Keratinocyte (primary cell): ENCODE results near the gene PSMF1. TPM values are rescaled to one million over a fixed set of nuclear protein-coding genes. Genes with fewer than 3 reads are reported as not detected.

ENCODE experiments used
- DNase-seq: peaks from one replicate; pipeline ENCODE4 v3.0.0-alpha.2; 2011; ENCODE audit warnings: low read depth, missing footprints, low spot score
- FAIRE-seq: peaks from 2 replicates; lab custom pipeline; 2011; peaks lifted over from hg19 to GRCh38; lab: Jason Lieb, UNC
- H2AFZ ChIP-seq: 2 replicates; pipeline ENCODE4 v1.6.0; 2012; ENCODE audit warnings: low read length, control low read depth, inconsistent platforms; ENCODE audit not compliant: control insufficient read depth
- H3K27ac ChIP-seq: 2 replicates; pipeline ENCODE4 v1.5.1; 2011; ENCODE audit warnings: low read length; ENCODE audit not compliant: control insufficient read depth, insufficient read depth
- H3K27me3 ChIP-seq: 3 replicates; pipeline ENCODE4 v1.6.0; 2011; ENCODE audit warnings: low read length; ENCODE audit not compliant: control insufficient read depth, insufficient read depth; ENCODE audit errors: extremely low read depth
- H3K36me3 ChIP-seq, 2 experiments: 2 replicates in 1 of 2; 3 replicates in 1 of 2; pipeline ENCODE4 v1.5.1; 2011; ENCODE audit warnings: low read length in 2 of 2, mild to moderate bottlenecking in 1 of 2; ENCODE audit not compliant: control insufficient read depth in 2 of 2, insufficient read depth in 2 of 2; ENCODE audit errors: extremely low read depth in 1 of 2
- H3K4me1 ChIP-seq: 3 replicates; pipeline ENCODE4 v1.5.1; 2011; ENCODE audit warnings: low read length; ENCODE audit not compliant: control insufficient read depth, insufficient read depth; ENCODE audit errors: extremely low read depth
- H3K4me2 ChIP-seq: 3 replicates; pipeline ENCODE4 v1.6.0; 2011; ENCODE audit warnings: low read depth, low read length; ENCODE audit not compliant: control insufficient read depth, insufficient read depth; ENCODE audit errors: extremely low read depth
- H3K4me3 ChIP-seq, 3 experiments: fragments of 200-600 bp in 1 of 3; sonication (generic) in 1 of 3; 2 replicates in 2 of 3; 3 replicates in 1 of 3; pipeline ENCODE4 v1.5.1; 2011 to 2016; ENCODE audit warnings: low read length in 3 of 3, mild to moderate bottlenecking in 3 of 3, control low read depth in 2 of 3, inconsistent platforms in 1 of 3, low read depth in 1 of 3, mixed read lengths in 1 of 3, mixed run types in 1 of 3, moderate library complexity in 1 of 3; ENCODE audit not compliant: control insufficient read depth in 2 of 3, insufficient read depth in 2 of 3; ENCODE audit errors: extremely low read depth in 1 of 3
- H3K79me2 ChIP-seq: 2 replicates; pipeline ENCODE4 v1.6.0; 2012; ENCODE audit warnings: low read length; ENCODE audit not compliant: control insufficient read depth, insufficient read depth
- H3K9ac ChIP-seq: 3 replicates; pipeline ENCODE4 v1.6.0; 2011; ENCODE audit warnings: low read length; ENCODE audit not compliant: control insufficient read depth, insufficient read depth; ENCODE audit errors: extremely low read depth
- H3K9me1 ChIP-seq: 3 replicates; pipeline ENCODE4 v1.6.0; 2011; ENCODE audit warnings: low read length; ENCODE audit not compliant: control insufficient read depth, insufficient read depth; ENCODE audit errors: extremely low read depth
- H3K9me3 ChIP-seq: 2 replicates; pipeline ENCODE4 v1.5.1; 2012; ENCODE audit warnings: low read depth, low read length; ENCODE audit not compliant: control insufficient read depth
- H4K20me1 ChIP-seq: 3 replicates; pipeline ENCODE4 v1.6.0; 2011; ENCODE audit warnings: low read length; ENCODE audit not compliant: control insufficient read depth, insufficient read depth; ENCODE audit errors: extremely low read depth
- CTCF ChIP-seq, 3 experiments: IDR thresholded peaks in 1 of 3; conservative IDR thresholded peaks in 1 of 3; optimal IDR thresholded peaks in 1 of 3; 2 replicates in 2 of 3; 3 replicates in 1 of 3; pipeline versions ENCODE3 to v1.5.1; 2011; ENCODE audit warnings: low read length in 3 of 3, mild to moderate bottlenecking in 3 of 3, moderate library complexity in 2 of 3, control low read depth in 1 of 3, inconsistent platforms in 1 of 3; ENCODE audit not compliant: insufficient read depth in 2 of 3; ENCODE audit errors: extremely low read depth in 1 of 3
- EZH2 ChIP-seq: IDR thresholded peaks from one replicate; pipeline ENCODE4 v1.6.1; 2012; ENCODE audit warnings: inconsistent platforms, mild to moderate bottlenecking, low read length, moderate library complexity
- dilution Hi-C: fragments of 300-500 bp; cut with MboI; formaldehyde crosslinking; loops from one replicate; pipeline ENCODE4 v1.7.0; 2020; ENCODE audit warnings: low sequenced_read_pairs; ENCODE audit not compliant: extremely low pct_ligation_motif_present
- polyA plus RNA-seq, 5 experiments: library from polyadenylated mRNA; depleted of rRNA in 3 of 5; stranded (reverse) in 3 of 5; stranded (forward) in 1 of 5; unstranded in 1 of 5; fragments of >200 nt; gene quantifications; 1 replicate in 1 of 5; 2 replicates in 3 of 5; 3 replicates in 1 of 5; pipeline versions ENCODE4 v1.2.1 to v1.2.3, GENCODE V29; 2011 to 2012; ENCODE audit warnings: missing spikeins in 2 of 5, low read depth in 1 of 5, low replicate concordance in 1 of 5

Gene PSMF1
- polyA plus RNA-seq, 1 donor (not counting 4 experiments of a cell fraction or from before 2014, with no cell fraction given), result 58.5 TPM

- Histone ChIP-seq H3K79me2 (no peaks in the 10 kb centered on the region), H4K20me1 (peaks cover 3% of the 10 kb centered on the region), H3K4me1 (no peaks in the 10 kb centered on the region), H3K27me3 (no peaks in the 10 kb centered on the region), H3K9ac (no peak overlapping the region), H3K9me3 (no peaks in the 10 kb centered on the region), H3K4me2 (no peak overlapping the region), H3K27ac (no peak overlapping the region), H3K9me1 (peaks cover 3% of the 10 kb centered on the region), H3K36me3 (peaks cover 34 to 41% of the 10 kb centered on the region in 2 experiments), H2AFZ (no peak overlapping the region), H3K4me3 (no peak overlapping the region)
- no peak for TF ChIP-seq CTCF (optimal IDR thresholded peaks at IDR 0.05 in 1 of 3, IDR thresholded peaks at IDR 0.05 in 1 of 3, conservative IDR thresholded peaks at IDR 0.05 in 1 of 3; ENCODE audit: extremely low read depth in 1 of 3, insufficient read depth in 2 of 3, low read length in 3 of 3)
- TF ChIP-seq EZH2, result no peak
- DNase-seq, result no peak
- no peak for FAIRE-seq
- dilution Hi-C loops, result no loop called here
Observed at GRCh38 chr20:1166948-1167720, 48.7 kb downstream of the PSMF1 start.

DNA sequence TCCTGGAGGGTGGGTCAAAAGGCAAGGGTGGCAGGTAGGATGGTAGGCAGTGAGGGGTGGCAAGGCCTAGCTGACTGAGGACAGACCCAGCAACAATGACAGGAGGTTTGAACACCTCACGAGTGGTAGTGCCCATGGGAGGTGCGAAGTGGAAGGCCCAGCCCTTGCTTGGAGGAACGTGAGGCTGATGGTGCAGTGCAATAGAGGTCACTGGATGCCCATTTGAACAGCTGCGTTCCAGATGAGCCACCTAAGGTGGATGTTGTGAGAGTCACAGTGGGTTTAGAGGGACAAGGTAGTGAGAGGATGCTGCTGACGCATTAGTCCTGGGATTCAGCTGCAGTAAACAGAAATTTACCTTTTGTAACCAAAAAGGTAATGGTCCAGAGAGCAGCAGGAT, 50.8 kb downstream of the PSMF1 start:
- Histone ChIP-seq H3K36me3 (peaks cover 26 to 31% of the 10 kb centered on the region in 2 experiments), H3K4me1 (no peaks in the 10 kb centered on the region), H4K20me1 (peaks cover 3% of the 10 kb centered on the region), H3K79me2 (no peaks in the 10 kb centered on the region), H3K9ac (no peak overlapping the region), H2AFZ (no peak overlapping the region), H3K4me3 (no peak overlapping the region), H3K27ac (no peak overlapping the region), H3K9me3 (no peaks in the 10 kb centered on the region), H3K4me2 (no peak overlapping the region), H3K9me1 (peaks cover 3% of the 10 kb centered on the region), H3K27me3 (no peaks in the 10 kb centered on the region)
- DNase-seq, result no peak
- FAIRE-seq, result no peak
- TF ChIP-seq EZH2, result no peak
- no peak for TF ChIP-seq CTCF (optimal IDR thresholded peaks at IDR 0.05 in 1 of 3, IDR thresholded peaks at IDR 0.05 in 1 of 3, conservative IDR thresholded peaks at IDR 0.05 in 1 of 3; ENCODE audit: extremely low read depth in 1 of 3, insufficient read depth in 2 of 3, low read length in 3 of 3)
- dilution Hi-C loops, result no loop called here
